IPS-15b (cell line): ENCODE measurements around the gene SAMD14.
"Not testable (repeated sequence)": the region's sequence is repeated elsewhere in the genome, so short reads cannot be mapped to it uniquely, and the experiment has no call there.

Experiments
- H3K27me3 ChIP-seq: one replicate; pipeline ENCODE4 v1.6.1; 2013; ENCODE audit warnings: low read length; ENCODE audit not compliant: control insufficient read depth, insufficient read depth
- H3K36me3 ChIP-seq: one replicate; pipeline ENCODE4 v1.6.1; 2013; ENCODE audit warnings: low read length; ENCODE audit not compliant: control insufficient read depth, insufficient read depth
- H3K4me1 ChIP-seq: one replicate; pipeline ENCODE4 v1.6.1; 2013; ENCODE audit warnings: mild to moderate bottlenecking, low read length; ENCODE audit not compliant: control insufficient read depth, insufficient read depth
- H3K4me3 ChIP-seq: one replicate; pipeline ENCODE4 v1.5.1; 2013; ENCODE audit warnings: low read depth, low read length
- H3K9ac ChIP-seq: one replicate; pipeline ENCODE4 v1.6.1; 2013; ENCODE audit warnings: low read depth, mild to moderate bottlenecking, low read length
- H3K9me3 ChIP-seq: one replicate; pipeline ENCODE4 v1.6.1; 2013; ENCODE audit warnings: mild to moderate bottlenecking, low read length; ENCODE audit not compliant: control insufficient read depth, insufficient read depth

SAMD14 gene

DNA sequence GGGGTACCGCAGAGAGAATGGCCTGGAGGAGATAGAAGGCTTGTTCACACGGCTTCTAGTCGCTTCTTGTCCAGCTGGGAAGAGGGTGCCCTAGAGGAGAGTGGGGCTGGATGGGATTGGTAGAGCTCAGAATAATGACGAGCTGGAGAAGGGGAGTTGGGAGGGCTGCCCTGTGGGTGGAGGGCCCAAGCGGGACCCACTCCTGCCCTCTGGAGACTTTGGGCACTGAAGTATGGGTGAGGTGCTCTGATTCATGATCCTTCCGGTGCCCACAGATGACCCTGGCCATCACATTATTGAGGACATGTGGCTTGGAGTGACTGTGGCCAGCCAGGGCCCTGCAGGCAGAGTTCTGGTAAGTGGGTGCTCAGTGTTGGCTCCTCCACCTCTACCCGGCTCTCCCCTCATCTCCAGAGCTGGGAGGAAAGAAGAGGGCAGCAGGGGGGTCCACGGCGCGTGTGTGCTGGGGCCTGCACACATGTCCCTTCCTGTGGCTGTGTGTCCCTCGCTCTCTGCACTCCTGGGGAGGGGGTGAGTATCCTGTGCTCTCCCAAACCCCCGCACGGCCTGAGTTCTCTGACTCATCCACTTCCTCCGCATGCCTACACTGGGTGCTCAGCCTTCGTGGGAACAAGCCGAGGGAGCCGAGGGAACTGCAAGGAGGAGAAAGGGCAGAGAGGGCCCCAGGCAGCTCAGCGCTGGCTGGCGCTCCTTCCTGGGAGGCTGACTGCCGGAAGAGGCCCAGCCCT lies 65.5 kb downstream of the SAMD14 start:
- H3K4me1 ChIP-seq: no peaks in the 10 kb centered on the region
- no peaks in the 10 kb centered on the region for H3K36me3 ChIP-seq
- H3K9ac ChIP-seq: no peak overlapping the region
- no peaks in the 10 kb centered on the region for H3K9me3 ChIP-seq
- no peak overlapping the region for H3K4me3 ChIP-seq
- no peaks in the 10 kb centered on the region for H3K27me3 ChIP-seq

DNA sequence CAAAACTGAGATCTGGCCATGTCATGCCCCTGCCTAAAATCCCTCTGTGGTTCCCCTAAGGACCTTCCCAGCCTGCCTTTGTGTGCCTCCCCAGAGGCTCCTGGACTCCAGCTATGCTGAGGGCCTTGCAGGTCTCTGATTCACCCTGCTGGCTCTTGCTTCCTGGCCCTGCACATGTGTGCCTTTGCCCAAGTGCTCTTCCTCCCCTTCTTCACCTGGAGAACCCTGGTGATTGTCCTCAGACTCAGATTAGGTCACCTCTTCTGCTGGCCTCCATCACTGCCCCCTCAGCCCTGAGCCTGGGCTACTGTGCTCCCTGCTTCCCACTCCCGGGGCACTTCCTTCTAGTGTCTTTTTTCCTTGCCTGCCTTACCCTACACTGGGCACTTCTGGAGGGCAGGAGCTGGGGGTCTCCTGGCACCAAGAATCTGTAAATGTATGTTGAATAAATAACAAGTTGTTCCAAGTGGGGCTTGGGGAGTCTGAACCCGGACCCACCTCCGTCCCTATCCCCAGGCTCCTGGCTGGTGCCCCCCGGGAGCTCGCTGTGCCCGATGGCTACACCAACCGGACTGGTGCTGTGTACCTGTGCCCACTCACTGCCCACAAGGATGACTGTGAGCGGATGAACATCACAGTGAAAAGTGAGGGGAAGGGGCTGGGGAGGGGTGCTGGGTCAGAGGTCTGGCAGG lies 66.3 kb downstream of the SAMD14 start:
- Histone ChIP-seq H3K36me3 (no peaks in the 10 kb centered on the region), H3K4me1 (no peaks in the 10 kb centered on the region)

DNA sequence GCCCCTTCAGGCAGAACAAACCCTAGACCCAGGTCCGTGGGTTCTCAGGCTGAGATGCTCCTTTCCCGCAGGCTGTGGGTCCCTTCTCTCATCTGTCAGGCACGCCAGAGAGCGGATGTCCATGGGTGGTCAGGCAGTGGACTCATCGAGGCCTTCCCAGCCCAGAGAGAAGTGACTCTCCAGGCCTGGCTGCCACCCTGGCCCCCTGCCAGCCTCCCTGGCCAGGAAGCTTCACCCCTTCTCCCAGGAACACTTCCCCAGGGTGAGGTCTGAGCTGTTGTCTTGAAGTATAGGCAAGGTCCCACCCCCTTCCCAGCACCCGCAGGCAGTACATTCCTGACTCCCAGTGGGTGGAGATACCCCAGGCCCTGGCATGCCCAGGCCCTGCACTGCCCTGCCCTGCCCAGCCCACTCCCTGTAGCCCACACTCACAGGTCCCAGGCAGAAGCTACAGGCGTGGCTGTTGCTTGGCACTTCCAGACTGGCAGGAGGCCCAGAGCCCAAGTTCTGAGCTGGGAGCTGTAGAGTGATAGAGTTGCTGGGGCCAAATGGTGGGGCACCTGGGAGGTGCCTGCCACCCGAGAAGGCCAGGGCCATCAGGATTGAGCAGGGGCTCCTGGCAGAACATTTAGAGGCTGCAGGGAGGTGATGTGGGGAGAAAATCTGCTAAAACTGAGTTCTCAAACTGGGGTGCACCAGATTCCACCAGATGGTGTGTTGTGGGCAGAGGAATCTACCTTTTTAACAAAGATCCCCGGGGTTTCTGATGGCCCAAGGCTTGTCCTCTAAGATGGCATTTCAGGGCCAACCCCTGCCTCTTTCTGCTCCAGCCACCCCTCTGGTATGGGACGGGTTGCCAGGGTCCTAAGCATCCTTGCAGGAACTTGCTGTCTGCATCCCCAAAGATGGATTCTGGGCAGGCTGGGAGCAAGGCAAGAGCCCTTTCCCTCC lies 67.4 kb downstream of the SAMD14 start:
- Histone ChIP-seq H3K27me3 (peaks cover 6% of the 10 kb centered on the region), H3K9me3 (no peaks in the 10 kb centered on the region), H3K4me3 (no peak overlapping the region), H3K4me1 (no peaks in the 10 kb centered on the region), H3K9ac (no peak overlapping the region), H3K36me3 (no peaks in the 10 kb centered on the region)

More for the DNA sequence above, 66.3 kb downstream of the SAMD14 start:
- Histone ChIP-seq H3K9me3 (no peaks in the 10 kb centered on the region), H3K9ac (no peak overlapping the region), H3K4me3 (no peak overlapping the region), H3K27me3 (no peaks in the 10 kb centered on the region)

DNA sequence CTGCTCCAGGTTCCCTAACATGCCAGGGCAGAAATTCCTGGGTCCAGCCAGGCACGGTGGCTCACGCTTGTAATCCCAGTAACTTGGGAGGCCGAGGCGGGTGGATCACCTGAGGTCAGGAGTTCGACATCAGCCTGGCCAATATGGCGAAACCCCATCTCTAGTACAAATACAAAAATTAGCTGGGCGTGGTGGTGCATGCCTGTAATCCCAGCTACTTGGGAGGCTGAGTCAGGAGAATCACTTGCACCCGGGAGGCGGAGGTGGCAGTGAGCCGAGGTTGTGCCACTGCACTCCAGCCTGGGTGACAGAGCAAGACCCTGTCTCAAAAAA lies 68.3 kb downstream of the SAMD14 start:
- H3K27me3 ChIP-seq: peaks cover 13% of the 10 kb centered on the region
- not testable (repeated sequence) for H3K4me1 ChIP-seq, H3K9me3 ChIP-seq, H3K9ac ChIP-seq, H3K4me3 ChIP-seq, H3K36me3 ChIP-seq

DNA sequence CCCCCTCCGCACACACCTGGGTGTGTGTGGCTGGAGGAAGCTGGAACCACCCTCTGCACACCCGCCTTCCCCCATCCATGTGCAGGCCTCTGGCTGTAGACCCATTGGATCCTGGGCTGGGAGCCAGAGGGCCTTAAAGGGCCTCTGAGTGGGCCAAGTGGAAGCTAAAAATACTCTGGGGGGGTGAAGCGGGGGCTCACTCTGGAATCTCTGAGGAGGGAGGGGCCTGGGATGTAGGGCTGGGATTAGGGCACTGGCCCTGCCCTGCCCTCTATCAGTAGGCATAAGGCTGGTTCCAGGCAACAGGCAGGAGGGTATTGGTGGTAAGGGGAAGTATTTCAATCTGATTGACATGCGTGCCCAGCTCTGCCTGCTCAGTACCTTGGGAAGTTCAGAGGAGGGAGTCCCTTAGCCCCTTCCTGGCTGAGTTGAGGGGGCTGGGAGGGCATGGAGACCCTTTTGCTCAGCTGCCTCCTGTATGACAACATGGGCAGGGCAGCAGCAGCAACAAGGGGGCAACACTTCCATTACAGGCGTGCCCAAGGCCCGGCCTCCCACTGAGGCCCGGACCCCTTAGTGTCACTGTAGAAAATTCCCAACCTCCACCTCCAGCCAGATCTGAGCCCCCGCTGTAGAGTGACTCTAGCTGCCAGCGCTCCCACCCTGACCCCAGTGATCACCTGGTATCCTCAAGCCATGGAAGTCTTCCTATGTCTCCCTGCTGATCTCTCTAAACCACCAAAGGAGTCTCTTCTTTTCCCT lies 68.8 kb downstream of the SAMD14 start:
- H3K4me1 ChIP-seq: peaks cover 6% of the 10 kb centered on the region

More for the DNA sequence above, 68.8 kb downstream of the SAMD14 start:
- Histone ChIP-seq H3K36me3 (no peaks in the 10 kb centered on the region), H3K27me3 (peaks cover 13% of the 10 kb centered on the region), H3K9ac (no peak overlapping the region), H3K4me3 (no peak overlapping the region), H3K9me3 (no peaks in the 10 kb centered on the region)
